GM21381 (cell line): ENCODE results near the gene IL25.
"Not testable (repeated sequence)": the region's sequence is repeated elsewhere in the genome, so short reads cannot be mapped to it uniquely, and the experiment has no call there.

Source experiments
- ATAC-seq: cut with Tn5 transposase; IDR thresholded peaks from one replicate; pipeline ENCODE4 v1.9.1; 2021; ENCODE audit warnings: mild to moderate bottlenecking, moderate library complexity; ENCODE audit not compliant: unreplicated experiment

Gene IL25

DNA sequence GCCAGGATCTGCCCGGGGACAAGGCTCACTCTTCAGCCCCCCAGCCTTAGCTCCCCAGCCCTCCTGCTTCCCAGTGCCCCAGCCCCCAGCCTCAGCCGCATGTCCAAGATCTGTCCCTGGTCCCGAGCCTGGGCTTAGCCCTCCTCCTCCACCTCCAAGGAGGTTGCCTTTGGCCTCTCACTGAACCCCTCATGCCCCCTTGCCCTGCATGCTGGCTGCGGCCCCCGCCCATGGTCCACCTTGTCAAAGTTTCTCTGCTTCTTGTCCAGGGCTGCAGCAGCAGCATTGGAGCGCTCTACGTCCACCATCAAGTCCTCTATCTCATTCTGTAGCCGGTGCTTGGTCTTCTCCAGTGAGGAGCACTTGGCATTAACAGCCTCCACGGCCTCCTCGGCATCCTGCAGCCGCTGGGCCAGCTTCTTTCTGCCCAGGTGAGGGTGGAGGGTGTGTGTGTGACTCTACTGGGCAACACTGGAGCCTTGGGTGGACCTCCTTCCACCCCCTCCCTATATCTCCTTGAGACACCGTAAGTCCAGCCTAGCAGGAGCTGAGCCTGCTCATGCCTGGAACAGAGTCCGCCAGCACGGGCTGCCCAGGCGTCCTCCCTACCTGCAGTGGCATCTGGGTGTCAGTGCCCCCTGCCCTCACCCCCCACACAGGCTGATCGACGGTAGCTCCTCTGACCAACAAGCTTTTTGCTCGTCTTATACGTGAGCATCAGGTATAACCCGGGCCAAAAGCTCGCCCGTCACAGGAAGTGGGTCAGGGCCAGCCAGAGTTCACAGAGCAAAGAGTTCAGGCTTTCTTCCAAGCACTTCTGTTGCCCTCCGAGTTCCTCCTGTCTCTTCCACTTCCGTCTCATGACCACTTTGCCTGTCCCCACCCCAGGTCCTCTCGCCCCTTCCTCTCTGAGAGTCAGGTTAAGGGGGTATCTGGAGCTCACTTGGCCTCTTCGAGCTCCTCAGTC is 15.6 kb downstream of the IL25 start:
- no peak for ATAC-seq

DNA sequence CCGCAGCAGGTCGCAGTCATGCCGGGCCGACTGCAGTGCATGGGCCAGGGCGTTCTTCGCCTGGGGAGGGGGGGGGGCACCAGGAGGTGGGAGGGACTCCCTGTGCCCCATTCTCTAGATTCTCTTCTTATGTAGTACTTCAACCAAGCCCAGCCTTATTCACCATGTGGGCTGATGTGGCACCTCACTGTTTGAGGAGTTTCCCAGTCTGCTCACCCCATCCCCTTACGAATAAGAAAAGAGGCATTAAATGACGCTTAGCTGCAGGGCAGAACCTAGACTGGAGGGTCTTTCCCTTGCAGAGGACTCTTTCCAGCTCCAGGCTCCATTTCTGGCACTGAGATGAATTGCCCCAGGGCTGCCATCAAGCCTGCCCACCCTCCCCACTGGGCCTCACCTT is 16.4 kb downstream of the IL25 start:
- no peak for ATAC-seq

DNA sequence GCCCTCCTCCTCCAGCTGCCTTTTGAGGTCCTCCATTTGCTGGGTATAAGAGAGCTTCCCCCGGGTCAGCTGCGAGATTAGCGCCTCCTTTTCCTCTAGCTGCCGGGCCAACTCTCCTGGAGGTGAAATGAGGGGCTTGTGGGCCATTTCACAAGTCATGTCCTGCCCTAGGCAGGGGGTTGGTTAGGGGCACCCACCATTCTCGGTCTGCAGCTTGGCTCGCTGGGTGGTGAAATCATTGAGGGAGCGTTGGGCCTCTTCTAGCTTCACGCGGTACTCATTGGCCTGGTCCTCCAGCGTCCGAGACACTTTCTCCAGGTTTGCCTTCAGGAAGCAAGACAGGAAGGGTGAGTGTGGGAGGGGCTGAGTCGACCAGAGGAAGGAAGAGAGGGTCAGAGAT is 16.8 kb downstream of the IL25 start:
- ATAC-seq, result no peak

DNA sequence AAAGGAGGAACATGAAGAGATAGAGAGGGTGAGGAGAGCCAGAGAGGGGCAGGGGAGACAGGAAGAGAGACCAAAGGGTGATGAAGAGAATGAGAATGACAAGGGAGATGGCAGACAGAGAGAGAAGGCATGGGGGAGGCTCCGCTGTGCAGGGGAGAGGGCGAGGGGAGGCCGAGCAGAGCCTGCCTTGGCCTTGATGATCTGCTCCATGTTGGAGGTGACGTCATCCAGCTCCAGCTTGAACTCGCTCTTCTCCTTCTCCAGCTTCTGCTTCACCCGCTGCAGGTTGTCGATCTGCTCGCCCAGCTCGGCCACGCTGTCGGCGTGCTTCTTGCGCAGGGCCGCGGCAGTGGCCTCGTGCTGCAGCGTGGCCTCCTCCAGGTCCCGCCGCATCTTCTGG is 17.3 kb downstream of the IL25 start:
- ATAC-seq, result not testable (repeated sequence)

DNA sequence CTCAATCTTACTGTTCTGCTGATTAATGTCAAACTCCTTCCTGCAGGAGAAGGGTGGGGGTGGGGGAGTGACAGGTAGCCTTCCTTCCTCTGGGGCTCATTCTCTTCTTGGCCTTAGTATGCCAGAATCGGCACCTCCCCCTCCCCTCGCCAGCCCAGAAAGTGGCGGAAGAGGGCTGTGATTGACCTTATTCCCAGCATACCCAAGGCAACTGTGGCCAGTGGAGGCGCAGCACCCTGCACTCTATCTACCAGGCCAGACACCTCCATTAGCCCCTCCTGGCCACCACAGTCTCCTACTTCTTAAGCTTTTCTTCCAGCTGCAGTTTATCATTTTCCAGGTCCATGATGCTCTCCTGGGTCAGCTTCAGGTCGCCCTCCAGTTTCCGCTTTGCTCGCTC is 20.0 kb downstream of the IL25 start:
- ATAC-seq, result no peak

DNA sequence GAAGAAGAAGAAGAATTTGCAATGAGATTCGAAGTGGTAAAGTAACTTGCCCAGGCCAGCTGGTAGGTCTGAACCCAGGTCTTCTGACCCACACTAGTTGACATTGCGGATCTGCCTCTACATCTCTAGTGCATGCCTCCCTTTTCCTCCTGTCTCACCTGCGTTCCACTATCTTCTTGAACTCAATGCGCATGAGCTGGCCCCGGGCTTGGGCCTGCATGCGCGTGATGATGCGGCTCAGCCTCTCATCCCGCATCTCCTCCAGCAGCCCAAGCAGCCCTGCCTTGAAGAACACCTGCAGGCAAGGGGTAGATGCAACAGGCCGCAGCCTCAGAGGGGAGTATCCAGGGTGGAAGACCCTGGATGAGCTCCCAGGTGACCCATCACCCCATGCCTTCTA is 23.5 kb downstream of the IL25 start:
- ATAC-seq, result no peak

DNA sequence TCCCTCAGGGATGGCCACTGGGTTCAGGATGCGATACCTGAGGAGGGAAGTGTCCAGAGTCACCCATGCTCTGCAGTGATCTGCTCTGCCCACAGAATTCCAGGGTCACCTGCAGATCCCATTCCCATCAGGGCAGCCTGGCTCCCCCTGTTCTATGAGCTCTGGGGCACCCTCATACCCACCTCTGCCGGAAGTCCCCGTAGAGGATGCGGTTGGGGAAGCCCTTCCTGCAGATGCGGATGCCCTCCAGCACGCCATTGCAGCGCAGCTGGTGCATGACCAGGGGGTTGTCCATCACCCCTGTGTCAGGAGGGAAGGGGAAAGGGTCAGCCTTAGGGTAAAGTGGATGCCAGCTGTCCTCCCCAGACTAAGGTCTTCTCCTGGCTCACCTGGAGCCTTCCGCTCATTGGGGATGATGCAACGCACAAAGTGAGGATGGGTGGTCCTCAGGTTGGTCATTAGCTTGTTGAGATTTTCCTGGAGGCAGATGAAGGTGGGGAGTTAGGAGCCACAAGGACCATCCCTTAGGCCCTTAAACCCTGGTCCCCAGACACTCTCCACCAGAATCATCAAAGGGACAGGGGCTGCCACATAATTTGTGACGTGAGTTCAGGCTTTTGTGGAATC is 24.3 kb downstream of the IL25 start:
- no peak for ATAC-seq

DNA sequence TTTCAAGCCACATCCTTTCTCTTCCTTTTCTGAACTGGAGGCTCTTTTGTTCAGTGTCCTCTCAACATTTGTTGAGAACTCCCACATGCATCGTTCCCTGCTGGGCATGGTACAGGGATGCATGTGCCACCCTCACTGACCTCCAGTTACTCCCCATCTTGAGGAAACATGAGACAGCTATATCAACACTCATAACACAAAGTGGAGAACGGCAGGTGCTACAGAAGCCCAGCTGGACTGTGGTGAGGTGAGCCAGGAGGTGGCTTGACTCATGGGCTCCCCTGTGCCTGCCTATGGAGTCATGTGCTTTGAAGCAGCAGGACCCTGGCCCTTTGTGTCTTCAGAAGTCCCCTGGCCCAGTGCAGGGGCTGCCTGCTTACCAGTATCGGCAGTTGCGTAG is 25.7 kb downstream of the IL25 start:
- ATAC-seq, result no peak

DNA sequence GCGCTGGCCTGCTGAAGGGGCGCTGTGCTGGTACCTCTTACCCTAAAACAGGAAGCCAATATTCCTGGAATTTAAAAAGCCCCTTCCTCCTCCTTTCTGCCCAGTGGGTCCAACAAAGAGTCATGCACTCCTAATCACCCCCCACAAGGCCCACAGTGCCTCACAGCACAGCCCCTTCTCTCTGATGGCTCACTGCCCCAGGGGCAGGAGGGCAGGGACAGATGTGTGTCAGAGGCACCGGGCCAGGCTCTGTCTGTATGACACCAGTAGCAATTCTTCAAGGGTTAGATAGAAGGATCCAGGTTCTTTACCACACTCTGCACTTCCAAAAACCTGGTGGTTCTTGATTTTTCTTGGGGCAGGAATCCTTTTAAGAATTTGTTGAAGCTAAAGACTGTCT is 26.5 kb downstream of the IL25 start:
- ATAC-seq, result no peak

DNA sequence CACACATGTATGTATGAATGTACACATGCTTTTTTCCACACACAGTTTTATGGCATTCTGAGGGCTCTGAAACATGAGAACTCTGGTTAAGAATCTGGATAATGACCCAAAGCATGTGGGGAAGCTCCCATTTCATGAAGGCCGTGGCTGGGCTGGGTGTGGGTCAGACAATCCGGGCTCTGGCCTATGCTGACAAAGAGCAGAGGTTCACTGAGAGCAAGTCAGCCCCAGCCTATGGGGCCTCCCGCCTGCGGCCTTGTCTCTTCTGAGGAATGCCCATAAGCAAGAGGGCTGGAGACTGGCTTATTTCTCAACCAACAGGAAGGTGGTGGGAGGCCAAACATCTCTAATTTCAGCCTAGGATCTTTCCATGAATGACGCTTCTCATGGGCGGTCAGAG is 27.0 kb downstream of the IL25 start:
- no peak for ATAC-seq

DNA sequence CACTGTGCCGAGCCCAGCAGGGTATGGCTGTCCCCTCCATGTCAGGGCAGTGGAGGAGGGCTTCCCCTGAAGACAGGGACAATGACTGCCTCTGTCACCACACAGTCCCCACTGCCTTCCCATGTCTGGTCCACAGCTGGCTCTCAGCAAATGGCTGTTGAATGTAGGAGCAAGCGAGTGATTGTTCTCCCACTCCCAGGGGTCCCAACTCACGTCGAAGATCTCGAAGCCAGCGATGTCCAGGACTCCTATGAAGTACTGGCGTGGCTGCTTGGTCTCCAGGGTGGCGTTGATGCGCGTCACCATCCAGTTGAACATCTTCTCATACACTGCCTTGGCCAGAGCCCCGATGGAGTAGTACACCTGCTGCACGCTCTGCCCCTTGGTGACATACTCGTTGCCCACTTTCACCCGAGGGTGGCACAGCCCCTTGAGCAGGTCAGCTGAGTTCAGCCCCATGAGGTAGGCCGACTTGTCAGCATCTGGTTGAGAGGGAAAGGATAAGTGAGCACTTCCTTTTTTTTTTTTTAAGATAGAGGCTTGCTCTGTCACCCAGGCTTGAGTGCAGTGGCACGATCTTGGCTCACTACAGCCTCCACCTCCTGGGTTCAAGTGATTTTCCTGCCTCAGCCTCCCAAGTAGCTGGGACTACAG is 28.0 kb downstream of the IL25 start:
- not testable (repeated sequence) for ATAC-seq

DNA sequence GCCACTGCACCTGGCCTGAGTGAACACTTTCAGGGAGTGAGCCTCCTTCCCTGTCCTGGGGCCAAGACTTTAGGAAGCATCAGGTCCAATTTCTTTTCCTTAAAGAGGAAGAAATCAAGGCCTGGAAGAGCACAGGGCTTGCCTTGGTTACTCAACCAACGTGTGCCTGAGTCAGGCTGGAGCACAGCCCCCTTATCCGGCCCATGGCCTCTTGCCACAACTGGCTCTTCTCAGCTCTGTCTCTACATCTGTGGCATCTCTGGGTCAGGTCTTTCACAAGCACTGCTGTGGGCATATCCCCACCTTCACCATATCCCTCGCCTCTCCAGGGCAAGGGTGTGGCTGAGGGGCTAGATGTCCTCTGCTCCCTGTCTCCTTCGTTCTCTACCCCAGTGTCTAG is 28.7 kb downstream of the IL25 start:
- ATAC-seq, result no peak

DNA sequence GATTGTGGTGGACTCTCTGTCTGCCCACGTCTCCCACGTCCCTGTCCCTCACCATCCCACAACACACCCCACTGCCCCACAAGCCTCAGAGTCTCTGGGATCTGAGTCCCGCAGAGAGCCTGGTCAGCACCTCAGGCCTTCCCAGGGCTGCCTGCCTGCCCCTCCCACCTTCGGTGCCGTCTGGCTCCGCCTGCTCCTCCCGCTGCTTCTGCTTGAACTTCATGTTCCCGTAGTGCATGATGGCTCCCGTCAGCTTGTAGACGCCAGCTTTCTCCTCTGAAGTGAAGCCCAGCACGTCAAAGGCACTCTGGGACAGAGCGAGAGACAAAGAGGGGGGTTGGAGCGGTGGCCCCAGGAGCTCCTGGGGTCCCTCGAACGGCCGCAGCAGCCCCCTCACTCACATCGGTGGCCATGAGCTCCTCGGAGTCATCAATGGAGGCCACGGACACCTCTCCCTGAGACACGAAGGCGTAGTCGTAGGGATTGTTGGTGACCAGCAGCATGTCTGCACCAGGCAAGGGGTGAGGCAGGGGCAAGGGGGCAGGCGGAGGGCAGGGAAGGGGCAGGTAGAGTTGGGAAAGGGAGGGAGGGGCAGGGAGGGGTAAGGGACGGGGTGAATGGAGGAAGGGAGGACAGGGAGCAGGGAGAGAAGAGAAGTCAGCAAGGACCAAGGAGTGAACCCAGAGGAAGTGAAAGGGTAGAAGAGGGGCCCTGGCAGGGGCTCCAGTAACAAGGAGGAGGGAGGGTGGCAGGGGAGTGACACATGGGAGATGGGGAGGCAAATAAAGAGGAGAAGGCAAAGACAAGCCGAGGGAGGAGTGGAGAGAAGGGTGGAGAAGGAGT is 29.9 kb downstream of the IL25 start:
- ATAC-seq, result no peak

DNA sequence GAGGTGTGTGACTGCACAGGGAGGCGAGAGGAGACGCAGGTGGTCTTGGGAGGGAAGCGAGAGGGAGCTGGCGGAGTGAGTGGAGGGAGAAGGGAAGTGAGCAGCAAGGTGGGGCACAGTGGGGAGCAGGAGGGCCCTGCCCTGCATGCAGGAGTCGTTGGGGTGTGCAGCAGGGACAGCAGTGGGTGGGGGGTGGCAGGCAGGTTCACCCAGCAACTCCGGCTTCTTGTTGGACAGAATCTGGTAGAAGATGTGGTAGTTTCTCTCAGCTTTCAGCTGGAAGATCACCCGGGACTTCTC is 30.5 kb downstream of the IL25 start:
- no peak for ATAC-seq

DNA sequence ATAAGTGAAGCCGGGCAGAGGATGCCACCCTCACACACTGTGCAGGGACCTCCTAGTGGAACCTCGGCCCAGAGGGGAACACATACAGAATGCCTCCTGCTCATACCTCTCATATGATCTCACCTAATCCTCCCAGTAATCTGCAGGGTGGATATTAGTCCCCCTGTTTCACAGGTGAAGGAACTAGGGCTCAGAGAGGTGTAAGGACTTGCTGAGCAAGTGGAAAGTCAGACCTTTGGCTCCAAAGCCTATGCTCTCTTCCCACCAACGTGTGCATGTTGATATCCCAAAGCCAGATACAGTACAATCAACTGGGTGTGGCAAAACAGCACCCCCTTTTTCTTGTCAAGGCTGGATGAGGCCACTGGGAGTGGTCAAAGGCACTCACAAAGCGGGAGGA is 31.3 kb downstream of the IL25 start:
- no peak for ATAC-seq

DNA sequence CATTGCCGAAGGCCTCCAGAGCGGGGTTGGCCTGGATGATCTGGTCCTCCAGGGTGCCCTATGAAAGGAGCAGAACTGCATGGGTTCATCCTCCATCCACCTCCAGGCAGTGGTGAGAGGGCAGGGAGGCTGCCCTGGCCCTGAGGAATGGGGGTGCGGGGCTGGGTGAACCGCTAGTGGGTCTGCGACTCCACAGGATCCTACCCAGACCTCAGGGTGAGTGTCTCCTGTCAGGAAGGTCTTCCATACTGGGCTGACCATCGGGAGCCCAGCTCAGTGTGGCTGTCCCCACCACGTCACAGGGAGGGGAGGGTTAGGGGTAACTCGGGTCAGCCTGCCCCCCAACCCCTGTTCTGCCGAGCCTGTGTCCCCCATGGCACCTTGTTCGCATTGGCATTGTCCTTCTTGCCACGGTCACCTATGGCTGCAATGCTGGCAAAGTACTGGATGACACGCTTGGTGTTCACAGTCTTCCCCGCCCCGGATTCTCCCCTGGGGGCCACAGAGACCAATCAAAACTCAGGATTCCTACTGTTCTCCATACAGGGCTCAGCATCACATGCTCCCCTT is 31.8 kb downstream of the IL25 start:
- no peak for ATAC-seq

DNA sequence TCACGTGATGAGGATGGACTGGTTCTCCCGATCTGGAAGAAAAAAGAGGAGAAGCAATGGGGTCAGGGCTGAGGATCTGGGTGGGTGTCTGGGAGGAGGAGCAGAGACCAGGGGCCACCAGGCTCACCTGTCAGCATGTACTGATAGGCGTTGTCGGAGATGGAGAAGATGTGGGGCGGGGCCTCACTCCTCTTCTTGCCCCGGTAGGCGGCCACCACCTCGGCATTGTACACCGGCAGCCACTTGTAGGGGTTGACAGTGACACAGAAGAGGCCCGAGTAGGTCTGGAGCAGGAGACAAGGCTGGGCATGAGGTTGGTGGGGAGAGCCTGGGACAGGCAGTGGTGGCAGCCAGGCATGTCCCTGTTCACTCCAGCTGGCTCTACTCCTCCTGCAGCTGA is 32.5 kb downstream of the IL25 start:
- ATAC-seq, result no peak

DNA sequence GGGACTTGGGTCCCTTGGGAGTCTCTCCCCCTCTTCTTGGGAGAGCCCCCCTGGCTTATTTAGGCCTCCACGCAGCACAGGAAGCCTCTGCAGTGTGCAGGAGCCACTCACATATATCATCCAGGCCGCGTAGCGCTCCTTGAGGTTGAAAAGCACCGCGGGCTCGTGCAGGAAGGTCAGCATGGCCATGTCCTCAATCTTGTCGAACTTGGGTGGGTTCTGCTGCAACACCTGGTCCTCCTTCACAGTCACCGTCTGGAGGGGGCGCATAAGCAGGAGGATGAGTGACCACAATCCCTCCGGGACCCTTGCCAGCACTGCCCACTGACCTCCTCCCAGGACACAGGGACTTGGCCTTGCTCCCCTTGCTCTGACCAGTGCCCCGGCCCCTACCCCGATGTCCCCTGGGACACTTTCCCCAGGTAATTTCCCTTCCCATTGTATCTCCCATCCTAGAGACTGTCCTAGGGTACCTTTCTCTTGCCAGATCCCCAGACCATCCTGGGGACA is 33.0 kb downstream of the IL25 start:
- no peak for ATAC-seq

DNA sequence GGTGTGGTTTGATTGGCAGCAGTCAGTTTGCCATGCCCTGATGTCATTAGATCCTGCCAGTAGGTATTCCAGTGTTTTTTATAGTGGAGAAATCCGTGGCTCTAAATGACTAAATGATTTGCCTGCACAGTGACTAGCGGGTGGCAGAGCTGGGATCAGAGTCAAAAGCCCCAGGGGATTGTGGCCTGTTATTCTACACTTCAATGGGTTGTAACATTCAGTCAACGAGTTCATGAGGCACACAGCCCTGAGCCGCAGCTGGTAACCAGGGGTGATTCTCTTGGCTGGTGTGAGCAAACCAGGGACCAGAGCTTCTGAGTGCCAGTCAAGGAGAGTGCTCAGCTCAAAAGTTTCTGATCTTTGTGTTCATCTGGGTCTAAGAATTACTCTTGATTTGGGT is 33.6 kb downstream of the IL25 start:
- ATAC-seq, result no peak

DNA sequence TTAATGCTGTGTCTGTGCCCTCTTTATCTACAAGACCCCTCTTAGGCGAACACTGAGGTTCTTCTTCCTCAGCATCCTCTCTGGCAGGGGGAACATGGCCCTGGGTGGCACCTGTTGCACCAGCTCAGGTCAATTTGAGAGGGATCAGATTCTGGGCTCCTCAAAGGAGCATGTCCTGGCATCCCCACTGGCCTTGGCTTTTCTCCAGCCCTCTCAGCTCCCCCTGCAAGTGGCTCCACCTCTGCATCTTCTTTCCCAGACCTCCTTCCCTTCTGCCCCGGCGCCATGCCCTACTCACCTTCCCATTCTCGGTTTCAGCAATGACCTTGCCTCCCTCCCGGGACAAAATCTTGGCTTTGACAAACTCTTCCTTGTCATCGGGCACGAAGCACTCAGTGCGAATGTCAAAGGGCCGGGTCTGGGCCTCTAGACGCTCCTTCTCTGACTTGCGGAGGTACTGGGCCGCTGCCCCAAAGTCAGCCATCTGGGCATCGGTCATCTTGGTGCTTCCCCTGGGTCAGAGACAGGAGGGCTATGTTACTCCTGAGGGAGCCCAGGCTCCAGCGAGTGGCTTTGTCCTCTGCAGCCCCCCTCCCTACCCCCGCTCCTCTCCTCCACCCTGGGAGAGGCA is 34.2 kb downstream of the IL25 start:
- ATAC-seq, result no peak
